ENCODE measurements around the gene NLGN1.

DNA sequence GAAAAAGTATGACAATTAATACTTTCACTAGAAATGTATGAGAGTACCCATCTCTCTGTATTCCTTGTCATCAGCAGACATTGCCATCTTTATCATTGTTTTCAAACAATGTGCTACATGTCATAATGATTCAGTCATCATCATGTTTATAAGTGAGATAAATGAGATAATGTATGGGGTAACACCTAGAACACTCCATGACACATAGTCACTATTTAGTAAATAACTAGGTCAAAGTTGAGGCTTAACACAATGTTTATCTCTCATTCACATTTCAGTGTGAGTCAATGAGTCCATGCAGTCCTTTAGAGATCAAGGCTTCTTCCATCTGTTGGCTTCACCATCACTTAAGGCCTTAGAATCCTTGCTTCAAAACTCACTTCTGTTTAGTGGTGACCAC, 70.0 kb downstream of the NLGN1 start:
- TF ChIP-seq, protein P1, sequence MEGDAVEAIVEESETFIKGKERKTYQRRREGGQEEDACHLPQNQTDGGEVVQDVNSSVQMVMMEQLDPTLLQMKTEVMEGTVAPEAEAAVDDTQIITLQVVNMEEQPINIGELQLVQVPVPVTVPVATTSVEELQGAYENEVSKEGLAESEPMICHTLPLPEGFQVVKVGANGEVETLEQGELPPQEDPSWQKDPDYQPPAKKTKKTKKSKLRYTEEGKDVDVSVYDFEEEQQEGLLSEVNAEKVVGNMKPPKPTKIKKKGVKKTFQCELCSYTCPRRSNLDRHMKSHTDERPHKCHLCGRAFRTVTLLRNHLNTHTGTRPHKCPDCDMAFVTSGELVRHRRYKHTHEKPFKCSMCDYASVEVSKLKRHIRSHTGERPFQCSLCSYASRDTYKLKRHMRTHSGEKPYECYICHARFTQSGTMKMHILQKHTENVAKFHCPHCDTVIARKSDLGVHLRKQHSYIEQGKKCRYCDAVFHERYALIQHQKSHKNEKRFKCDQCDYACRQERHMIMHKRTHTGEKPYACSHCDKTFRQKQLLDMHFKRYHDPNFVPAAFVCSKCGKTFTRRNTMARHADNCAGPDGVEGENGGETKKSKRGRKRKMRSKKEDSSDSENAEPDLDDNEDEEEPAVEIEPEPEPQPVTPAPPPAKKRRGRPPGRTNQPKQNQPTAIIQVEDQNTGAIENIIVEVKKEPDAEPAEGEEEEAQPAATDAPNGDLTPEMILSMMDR (IDR thresholded peaks at IDR 0.05), result no peak
- TF ChIP-seq POLR2A (IDR thresholded peaks at IDR 0.05), result no peak
